Stimulated activated CD8-positive, alpha-beta memory T cell treated with anti-CD3 and anti-CD28 coated beads, Interleukin-4, amount 100 ng/mL, for 4 hours (primary cell): ENCODE data around the gene PLSCR2.
"Not testable (repeated sequence)": the region's sequence is repeated elsewhere in the genome, so short reads cannot be mapped to it uniquely, and the experiment has no call there.

Source experiments
- DNase-seq, 2 donors: peaks; one replicate each; pipeline ENCODE4 v3.0.0-alpha.2; 2020; ENCODE audit warnings: low read depth in 2 of 2, low spot score in 1 of 2

Gene PLSCR2

GRCh38 chr3:146469150-146470017 is at the start of gene PLSCR2:
Gene PLSCR2 (minus strand): TSS chr3:146469561. CDS start chr3:146459904, 9,657 bp downstream.
- DNase-seq, result peak; percentile 27 to 42

GRCh38 chr3:146517684-146518435 is 48.5 kb upstream of the PLSCR2 start:
- DNase-seq, result no peak

- no peak for DNase-seq
Observed at GRCh38 chr3:146513386-146514051, 44.2 kb upstream of the PLSCR2 start.

- DNase-seq, result no peak
Observed at GRCh38 chr3:146511402-146512134, 42.2 kb upstream of the PLSCR2 start.

- DNase-seq, result no peak
Observed at GRCh38 chr3:146507331-146508120, 38.2 kb upstream of the PLSCR2 start.

GRCh38 chr3:146505516-146505915 is 36.2 kb upstream of the PLSCR2 start:
- no peak for DNase-seq

- no peak for DNase-seq
Observed at GRCh38 chr3:146504498-146505197, 35.3 kb upstream of the PLSCR2 start.

GRCh38 chr3:146503461-146504202 is 34.3 kb upstream of the PLSCR2 start:
- DNase-seq, result no peak

- DNase-seq, result no peak
Observed at GRCh38 chr3:146502887-146503460, 33.6 kb upstream of the PLSCR2 start.

- no peak for DNase-seq
Observed at GRCh38 chr3:146501752-146502151, 32.4 kb upstream of the PLSCR2 start.

GRCh38 chr3:146499701-146500100 is 30.3 kb upstream of the PLSCR2 start:
- no peak for DNase-seq

- no peak for DNase-seq
Observed at GRCh38 chr3:146498002-146498736, 28.8 kb upstream of the PLSCR2 start.

GRCh38 chr3:146497145-146497843 is 27.9 kb upstream of the PLSCR2 start:
- DNase-seq, result not testable (repeated sequence)

GRCh38 chr3:146496726-146497125 is 27.4 kb upstream of the PLSCR2 start:
- no peak for DNase-seq

GRCh38 chr3:146496251-146496650 is 26.9 kb upstream of the PLSCR2 start:
- no peak for DNase-seq

- no peak for DNase-seq
Observed at GRCh38 chr3:146493761-146494160, 24.4 kb upstream of the PLSCR2 start.

GRCh38 chr3:146493221-146493620 is 23.9 kb upstream of the PLSCR2 start:
- DNase-seq, result no peak
